Nephron (organoid): ENCODE measurements around the gene PAK5.

ENCODE experiments used
- H3K27ac Mint-ChIP-seq, 3 experiments: 2 replicates each; pipeline ENCODE4 v1.8.0; 2020; ENCODE audit warnings: mixed read lengths in 3 of 3, mild to moderate bottlenecking in 2 of 3, moderate library complexity in 1 of 3
- H3K27me3 Mint-ChIP-seq: 2 replicates; pipeline ENCODE4 v1.8.0; 2021; ENCODE audit warnings: low read depth, mild to moderate bottlenecking, moderate library complexity, mixed read lengths
- H3K36me3 Mint-ChIP-seq: 2 replicates; pipeline ENCODE4 v1.8.0; 2020; ENCODE audit warnings: low read depth, mixed read lengths
- H3K4me1 Mint-ChIP-seq: 2 replicates; pipeline ENCODE4 v1.8.0; 2020; ENCODE audit warnings: mixed read lengths
- H3K4me3 Mint-ChIP-seq, 3 experiments: 2 replicates each; pipeline ENCODE4 v1.8.0; 2020; ENCODE audit warnings: mild to moderate bottlenecking in 3 of 3, mixed read lengths in 3 of 3, moderate library complexity in 2 of 3
- H3K9me3 Mint-ChIP-seq: 2 replicates; pipeline ENCODE4 v1.8.0; 2020; ENCODE audit warnings: mixed read lengths
- TF ChIP-seq, protein P1 (sequence below), 3 experiments: fragments of 200-600 bp; sonication (generic); IDR thresholded peaks; one replicate each; pipeline ENCODE4 v1.5.0; 2021; ENCODE audit warnings: antibody characterized with exemption in 3 of 3; ENCODE audit not compliant: unreplicated experiment in 3 of 3

PAK5 gene

DNA sequence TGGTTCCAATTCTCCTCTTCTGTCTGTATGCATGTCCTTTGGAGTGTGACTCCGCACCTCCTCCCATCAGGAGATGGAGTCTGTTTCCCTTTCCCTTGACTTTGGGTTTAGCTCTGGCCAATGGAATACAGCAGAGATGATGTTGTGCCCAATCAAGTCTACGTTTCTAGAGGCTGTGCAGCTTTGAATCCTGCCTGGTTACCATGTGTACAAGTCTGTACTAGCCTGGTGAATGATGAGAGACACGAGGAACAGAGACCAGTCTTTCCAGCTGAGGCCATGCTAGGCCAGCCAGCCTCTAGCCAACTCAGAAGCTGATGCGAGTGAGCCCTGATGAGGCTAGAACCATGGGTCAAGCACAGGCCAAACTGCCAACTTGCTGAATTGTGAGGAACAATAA is 241.3 kb downstream of the PAK5 start:
- no peaks in the 10 kb centered on the region for H3K27me3 Mint-ChIP-seq
- H3K36me3 Mint-ChIP-seq: peaks cover 4% of the 10 kb centered on the region
- H3K9me3 Mint-ChIP-seq: no peaks in the 10 kb centered on the region
- TF ChIP-seq, protein P1, sequence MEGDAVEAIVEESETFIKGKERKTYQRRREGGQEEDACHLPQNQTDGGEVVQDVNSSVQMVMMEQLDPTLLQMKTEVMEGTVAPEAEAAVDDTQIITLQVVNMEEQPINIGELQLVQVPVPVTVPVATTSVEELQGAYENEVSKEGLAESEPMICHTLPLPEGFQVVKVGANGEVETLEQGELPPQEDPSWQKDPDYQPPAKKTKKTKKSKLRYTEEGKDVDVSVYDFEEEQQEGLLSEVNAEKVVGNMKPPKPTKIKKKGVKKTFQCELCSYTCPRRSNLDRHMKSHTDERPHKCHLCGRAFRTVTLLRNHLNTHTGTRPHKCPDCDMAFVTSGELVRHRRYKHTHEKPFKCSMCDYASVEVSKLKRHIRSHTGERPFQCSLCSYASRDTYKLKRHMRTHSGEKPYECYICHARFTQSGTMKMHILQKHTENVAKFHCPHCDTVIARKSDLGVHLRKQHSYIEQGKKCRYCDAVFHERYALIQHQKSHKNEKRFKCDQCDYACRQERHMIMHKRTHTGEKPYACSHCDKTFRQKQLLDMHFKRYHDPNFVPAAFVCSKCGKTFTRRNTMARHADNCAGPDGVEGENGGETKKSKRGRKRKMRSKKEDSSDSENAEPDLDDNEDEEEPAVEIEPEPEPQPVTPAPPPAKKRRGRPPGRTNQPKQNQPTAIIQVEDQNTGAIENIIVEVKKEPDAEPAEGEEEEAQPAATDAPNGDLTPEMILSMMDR (IDR thresholded peaks at IDR 0.05; ENCODE audit: unreplicated experiment in 3 of 3): no peak
- no peak overlapping the region for H3K4me3 Mint-ChIP-seq
- peaks cover 7% of the 10 kb centered on the region for H3K4me1 Mint-ChIP-seq
- no peak overlapping the region for H3K27ac Mint-ChIP-seq

DNA sequence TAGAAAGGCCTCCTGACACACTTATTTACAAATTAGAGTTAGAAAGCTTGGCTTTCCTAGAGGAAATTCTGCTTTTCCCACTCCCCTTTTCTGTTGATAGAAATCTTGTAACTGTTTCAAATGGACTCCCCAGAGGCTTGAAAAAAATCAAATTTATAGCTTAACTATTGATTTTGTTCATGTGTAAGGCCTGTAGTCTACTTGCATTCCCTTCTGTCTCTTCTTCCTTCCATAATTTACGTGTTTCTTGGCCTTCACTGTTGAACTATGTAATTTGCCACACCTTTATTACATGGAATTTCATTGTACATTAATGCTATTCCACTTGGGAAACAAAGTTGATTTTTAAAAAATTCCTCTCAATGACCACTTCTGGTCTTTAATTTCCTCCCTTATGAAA is 243.1 kb downstream of the PAK5 start:
- H3K4me3 Mint-ChIP-seq: no peak overlapping the region
- TF ChIP-seq, protein P1 (IDR thresholded peaks at IDR 0.05; ENCODE audit: unreplicated experiment in 3 of 3): no peak

DNA sequence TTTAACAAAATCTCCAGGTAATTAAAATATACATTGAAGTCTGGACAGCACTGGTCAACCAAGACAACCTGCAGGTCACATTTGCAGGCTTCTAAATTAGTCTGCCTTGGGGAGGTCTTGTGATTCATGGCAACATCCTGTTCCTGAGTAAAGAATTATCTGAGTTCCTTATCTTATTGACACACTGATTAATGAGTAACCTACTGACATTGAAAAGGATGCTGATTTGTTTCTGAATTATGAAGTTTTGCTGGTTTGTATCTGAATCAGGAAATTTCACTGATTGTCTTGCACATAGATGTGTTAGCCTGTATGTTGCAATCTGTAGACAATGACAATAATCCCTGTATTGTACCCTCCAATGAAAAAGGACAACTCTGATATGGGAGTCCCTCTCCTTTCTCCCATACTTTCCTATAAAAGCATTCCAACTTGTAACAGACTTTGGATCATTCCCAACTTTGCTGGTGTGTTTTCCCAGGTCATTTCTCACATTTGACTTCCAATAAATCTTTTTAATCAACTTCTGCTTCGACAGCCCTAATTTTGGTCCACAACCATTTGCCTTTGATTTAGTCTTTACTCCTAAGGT is 244.5 kb downstream of the PAK5 start:
- Mint-ChIP-seq H3K4me3 (no peak overlapping the region), H3K36me3 (peaks cover 4% of the 10 kb centered on the region)
- TF ChIP-seq, protein P1 (IDR thresholded peaks at IDR 0.05; ENCODE audit: unreplicated experiment in 3 of 3): no peak

More for the DNA sequence above, 243.1 kb downstream of the PAK5 start:
- Mint-ChIP-seq H3K36me3 (peaks cover 4% of the 10 kb centered on the region), H3K27me3 (no peaks in the 10 kb centered on the region), H3K4me1 (peaks cover 6% of the 10 kb centered on the region), H3K9me3 (no peaks in the 10 kb centered on the region), H3K27ac (no peak overlapping the region)

DNA sequence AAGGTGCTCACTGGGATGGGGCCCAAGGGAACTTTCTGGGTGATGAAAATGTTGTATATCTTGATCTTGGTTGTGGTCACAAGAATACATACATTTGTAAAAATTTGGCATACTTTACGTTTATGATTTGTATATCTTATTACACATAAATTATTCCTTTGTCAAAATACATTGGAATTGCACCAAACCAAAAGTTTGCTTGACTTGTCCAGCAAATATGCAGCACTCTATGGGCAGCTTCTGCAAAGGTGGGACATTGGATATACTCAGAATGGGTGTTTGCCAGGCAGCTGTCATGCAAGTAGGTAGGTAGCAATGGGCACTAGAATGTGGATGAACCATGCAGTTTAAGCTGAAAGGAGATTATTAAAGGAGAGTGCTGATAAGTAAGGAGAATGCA is 246.5 kb downstream of the PAK5 start:
- no peak overlapping the region for H3K4me3 Mint-ChIP-seq
- no peak overlapping the region for H3K27ac Mint-ChIP-seq
- no peaks in the 10 kb centered on the region for H3K36me3 Mint-ChIP-seq
- no peaks in the 10 kb centered on the region for H3K27me3 Mint-ChIP-seq
- peaks cover 6% of the 10 kb centered on the region for H3K4me1 Mint-ChIP-seq
- TF ChIP-seq, protein P1 (IDR thresholded peaks at IDR 0.05; ENCODE audit: unreplicated experiment in 3 of 3): no peak
- H3K9me3 Mint-ChIP-seq: no peaks in the 10 kb centered on the region

More for the DNA sequence above, 244.5 kb downstream of the PAK5 start:
- no peak overlapping the region for H3K27ac Mint-ChIP-seq
- H3K27me3 Mint-ChIP-seq: no peaks in the 10 kb centered on the region
- no peaks in the 10 kb centered on the region for H3K9me3 Mint-ChIP-seq
- peaks cover 6% of the 10 kb centered on the region for H3K4me1 Mint-ChIP-seq

DNA sequence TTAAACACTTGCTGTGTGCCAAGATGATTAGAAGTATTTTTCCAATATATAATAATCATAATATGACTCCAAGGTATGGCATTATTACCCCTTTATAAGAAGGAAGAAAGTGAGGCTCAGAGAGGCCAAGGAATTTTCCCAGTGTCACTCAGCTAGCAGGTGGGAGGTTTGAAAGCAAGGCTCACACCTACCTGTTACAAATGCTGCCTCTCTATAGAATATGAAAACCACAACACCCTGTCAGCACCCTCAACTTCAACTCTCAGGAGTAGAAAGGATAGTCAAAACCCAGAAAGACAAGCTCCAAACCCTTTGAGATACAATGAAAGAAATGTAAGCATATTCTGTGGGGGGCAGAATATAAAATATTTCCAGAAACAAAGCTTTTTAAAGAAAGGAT is 247.8 kb downstream of the PAK5 start:
- Mint-ChIP-seq H3K4me3 (no peak overlapping the region), H3K36me3 (no peaks in the 10 kb centered on the region), H3K4me1 (peaks cover 5% of the 10 kb centered on the region), H3K9me3 (no peaks in the 10 kb centered on the region), H3K27ac (no peak overlapping the region), H3K27me3 (no peaks in the 10 kb centered on the region)
- TF ChIP-seq, protein P1 (IDR thresholded peaks at IDR 0.05; ENCODE audit: unreplicated experiment in 3 of 3): no peak

DNA sequence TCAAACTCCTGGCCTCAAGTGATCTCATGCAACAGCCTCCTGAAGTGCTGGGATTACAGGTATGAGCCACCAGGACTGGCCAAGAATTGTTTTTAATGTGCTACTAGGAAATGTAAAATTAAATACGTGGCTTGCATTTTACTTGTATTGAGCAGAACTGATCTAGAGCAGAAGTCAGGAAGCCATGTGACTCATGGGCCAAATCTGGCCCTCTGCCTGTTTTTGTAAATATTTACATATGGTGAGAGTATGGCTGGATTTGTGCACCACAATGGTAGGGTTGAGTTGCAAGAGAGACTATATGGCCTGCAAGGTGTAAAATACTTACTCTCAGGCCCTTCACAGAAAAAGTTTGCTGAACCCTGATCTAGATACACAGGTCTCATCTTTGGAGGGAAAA is 248.7 kb downstream of the PAK5 start:
- H3K27me3 Mint-ChIP-seq: no peaks in the 10 kb centered on the region
- H3K4me3 Mint-ChIP-seq: no peak overlapping the region
- H3K36me3 Mint-ChIP-seq: no peaks in the 10 kb centered on the region
- no peak overlapping the region for H3K27ac Mint-ChIP-seq
- TF ChIP-seq, protein P1 (IDR thresholded peaks at IDR 0.05; ENCODE audit: unreplicated experiment in 3 of 3): no peak
- H3K4me1 Mint-ChIP-seq: no peaks in the 10 kb centered on the region
- no peaks in the 10 kb centered on the region for H3K9me3 Mint-ChIP-seq
